ENCODE results near the gene RALGPS1.

DNA sequence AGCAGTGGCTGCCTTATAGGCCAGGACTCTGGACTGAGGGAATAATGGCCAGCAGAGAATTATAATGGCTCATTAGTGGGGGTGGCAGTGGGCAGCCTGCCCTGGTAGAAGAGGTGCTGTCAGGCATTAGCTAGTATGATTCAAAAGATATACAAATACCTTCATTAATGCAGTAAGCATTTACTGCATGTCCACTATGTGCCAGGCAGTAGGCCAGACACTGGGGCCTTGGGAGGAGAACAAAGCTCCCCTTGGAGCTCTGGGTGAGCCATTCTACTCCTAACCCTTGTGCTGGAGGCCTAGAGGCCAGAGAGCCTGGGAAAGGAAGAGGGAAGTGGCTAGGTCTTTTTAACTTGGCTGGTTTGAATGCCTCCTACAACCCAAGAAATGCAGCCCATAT, 348.0 kb downstream of the RALGPS1 start:
- TF ChIP-seq EZH2 (IDR thresholded peaks at IDR 0.05; ENCODE audit: low read length, missing control alignments) = no peak
- TF ChIP-seq, protein P1, sequence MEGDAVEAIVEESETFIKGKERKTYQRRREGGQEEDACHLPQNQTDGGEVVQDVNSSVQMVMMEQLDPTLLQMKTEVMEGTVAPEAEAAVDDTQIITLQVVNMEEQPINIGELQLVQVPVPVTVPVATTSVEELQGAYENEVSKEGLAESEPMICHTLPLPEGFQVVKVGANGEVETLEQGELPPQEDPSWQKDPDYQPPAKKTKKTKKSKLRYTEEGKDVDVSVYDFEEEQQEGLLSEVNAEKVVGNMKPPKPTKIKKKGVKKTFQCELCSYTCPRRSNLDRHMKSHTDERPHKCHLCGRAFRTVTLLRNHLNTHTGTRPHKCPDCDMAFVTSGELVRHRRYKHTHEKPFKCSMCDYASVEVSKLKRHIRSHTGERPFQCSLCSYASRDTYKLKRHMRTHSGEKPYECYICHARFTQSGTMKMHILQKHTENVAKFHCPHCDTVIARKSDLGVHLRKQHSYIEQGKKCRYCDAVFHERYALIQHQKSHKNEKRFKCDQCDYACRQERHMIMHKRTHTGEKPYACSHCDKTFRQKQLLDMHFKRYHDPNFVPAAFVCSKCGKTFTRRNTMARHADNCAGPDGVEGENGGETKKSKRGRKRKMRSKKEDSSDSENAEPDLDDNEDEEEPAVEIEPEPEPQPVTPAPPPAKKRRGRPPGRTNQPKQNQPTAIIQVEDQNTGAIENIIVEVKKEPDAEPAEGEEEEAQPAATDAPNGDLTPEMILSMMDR (conservative IDR thresholded peaks at IDR 0.05 in 1 of 2, IDR thresholded peaks at IDR 0.05 in 1 of 2; ENCODE audit: low read depth in 1 of 2, low read length in 2 of 2) = no peak

All from fibroblast of lung (primary cell).